CD14-positive monocyte (primary cell): ENCODE data around the gene GJB2. TPM values are rescaled to one million over a fixed set of nuclear protein-coding genes. Genes with fewer than 3 reads are reported as not detected.

Experiments
- DNase-seq, 3 donors: peaks; one replicate each; pipeline ENCODE4 v3.0.0-alpha.2; 2011 to 2022
- H2AFZ ChIP-seq: 2 replicates; pipeline ENCODE4 v1.6.0; 2012; ENCODE audit warnings: mild to moderate bottlenecking, low read depth, low read length, inconsistent platforms; ENCODE audit not compliant: insufficient read depth, poor library complexity, severe bottlenecking
- H3K27ac ChIP-seq, 2 donors: 1 replicate in 1 of 2; 2 replicates in 1 of 2; pipeline ENCODE4 v1.5.1; 2012 to 2013; ENCODE audit warnings: low read length in 2 of 2, control low read depth in 1 of 2, inconsistent platforms in 1 of 2, low read depth in 1 of 2, mild to moderate bottlenecking in 1 of 2
- H3K27me3 ChIP-seq, 2 donors: one replicate each; pipeline versions ENCODE4 v1.6.0 to v1.6.1; 2011 to 2013; ENCODE audit warnings: low read length in 2 of 2; ENCODE audit not compliant: control insufficient read depth in 2 of 2, insufficient read depth in 2 of 2
- H3K36me3 ChIP-seq, 2 donors: replicated peaks in 1 of 2; 1 replicate in 1 of 2; 2 replicates in 1 of 2; pipeline versions ENCODE4 v1.5.1 to v1.6.1; 2012 to 2013; ENCODE audit warnings: low read length in 2 of 2, control low read depth in 1 of 2, inconsistent platforms in 1 of 2, mild to moderate bottlenecking in 1 of 2; ENCODE audit not compliant: insufficient read depth in 2 of 2, control insufficient read depth in 1 of 2
- H3K4me1 ChIP-seq, 2 donors: 1 replicate in 1 of 2; 2 replicates in 1 of 2; pipeline versions ENCODE4 v1.5.1 to v1.6.1; 2012 to 2013; ENCODE audit warnings: low read length in 2 of 2, control low read depth in 1 of 2, inconsistent platforms in 1 of 2, mild to moderate bottlenecking in 1 of 2, moderate library complexity in 1 of 2; ENCODE audit not compliant: insufficient read depth in 2 of 2, control insufficient read depth in 1 of 2
- H3K4me2 ChIP-seq: replicated peaks from 2 replicates; pipeline ENCODE3; 2012; ENCODE audit warnings: low read length, moderate library complexity, mild to moderate bottlenecking; ENCODE audit not compliant: poor library complexity, severe bottlenecking; ENCODE audit errors: extremely low read depth
- H3K4me3 ChIP-seq, 3 experiments: fragments of 200-600 bp in 1 of 3; sonication (generic) in 1 of 3; replicated peaks in 1 of 3; 1 replicate in 2 of 3; 2 replicates in 1 of 3; pipeline ENCODE4 v1.5.1; 2011 to 2013; ENCODE audit warnings: low read length in 3 of 3, mild to moderate bottlenecking in 3 of 3, control low read depth in 2 of 3, low read depth in 2 of 3, inconsistent platforms in 1 of 3, moderate library complexity in 1 of 3
- H3K79me2 ChIP-seq: 2 replicates; pipeline ENCODE4 v1.6.0; 2012; ENCODE audit warnings: mild to moderate bottlenecking, control low read depth, inconsistent platforms, low read length, moderate library complexity; ENCODE audit not compliant: insufficient read depth
- H3K9ac ChIP-seq: 2 replicates; pipeline ENCODE4 v1.6.0; 2017; ENCODE audit warnings: low read length, mild to moderate bottlenecking; ENCODE audit not compliant: insufficient read depth, poor library complexity, severe bottlenecking
- H3K9me3 ChIP-seq, 2 donors: replicated peaks in 1 of 2; 1 replicate in 1 of 2; 2 replicates in 1 of 2; pipeline versions ENCODE4 v1.5.1 to v1.6.1; 2012 to 2013; ENCODE audit warnings: low read length in 2 of 2, control low read depth in 1 of 2; ENCODE audit not compliant: control insufficient read depth in 1 of 2, insufficient read depth in 1 of 2
- H4K20me1 ChIP-seq: 2 replicates; pipeline ENCODE4 v1.6.0; 2012; ENCODE audit warnings: mild to moderate bottlenecking, low read length, control low read depth, moderate library complexity; ENCODE audit not compliant: insufficient read depth
- H3K27ac Mint-ChIP-seq, 7 donors: one replicate each; pipeline ENCODE4 v1.8.0; 2020; ENCODE audit warnings: mild to moderate bottlenecking in 7 of 7, mixed read lengths in 7 of 7, moderate library complexity in 6 of 7, inconsistent platforms in 2 of 7
- H3K27me3 Mint-ChIP-seq, 3 donors: one replicate each; pipeline ENCODE4 v1.8.0; 2021 to 2022; ENCODE audit warnings: low read depth in 3 of 3, mild to moderate bottlenecking in 3 of 3, mixed read lengths in 3 of 3, moderate library complexity in 3 of 3, inconsistent platforms in 1 of 3
- H3K36me3 Mint-ChIP-seq, 2 donors: one replicate each; pipeline ENCODE4 v1.8.0; 2020; ENCODE audit warnings: mixed read lengths in 2 of 2, inconsistent platforms in 1 of 2, mild to moderate bottlenecking in 1 of 2
- H3K4me1 Mint-ChIP-seq: one replicate; pipeline ENCODE4 v1.8.0; 2020; ENCODE audit warnings: mild to moderate bottlenecking, mixed read lengths
- H3K4me3 Mint-ChIP-seq, 2 donors: one replicate each; pipeline ENCODE4 v1.8.0; 2020; ENCODE audit warnings: mild to moderate bottlenecking in 2 of 2, mixed read lengths in 2 of 2, moderate library complexity in 1 of 2
- H3K9me3 Mint-ChIP-seq, 7 donors: one replicate each; pipeline ENCODE4 v1.8.0; 2020 to 2022; ENCODE audit warnings: mixed read lengths in 7 of 7, mild to moderate bottlenecking in 6 of 7, moderate library complexity in 6 of 7, inconsistent platforms in 2 of 7
- WGBS: methylation state at CpG from one replicate; pipeline ENCODE4 v1.1.5; 2013; ENCODE audit warnings: missing lambda C conversion rate; ENCODE audit not compliant: insufficient coverage; 5-methylcytosine and 5-hydroxymethylcytosine counted together
- intact Hi-C, 2 donors: fragments of 100-400 bp; cut with micrococcal nuclease; formaldehyde crosslinking; loops; one replicate each; pipeline versions ENCODE4 v1.15.0 to v1.15.1; 2023
- polyA plus RNA-seq, 3 donors: library from polyadenylated mRNA; depleted of rRNA in 1 of 3; unstranded in 2 of 3; stranded (reverse) in 1 of 3; fragments of 300-500 nt in 2 of 3; fragments of >200 nt in 1 of 3; fragmentation: Illumina TruSeq in 2 of 3; gene quantifications; 1 replicate in 2 of 3; 2 replicates in 1 of 3; pipeline ENCODE4 v1.2.3, GENCODE V29; 2012 to 2021
- TF ChIP-seq, protein P1 (sequence below): fragments of 200-600 bp; IDR thresholded peaks from one replicate; pipeline ENCODE4 v1.8.0; 2022; ENCODE audit warnings: antibody characterized with exemption, mild to moderate bottlenecking

GJB2 gene
- polyA plus RNA-seq, 3 donors, result 0.41 TPM; not detected in 2

DNA sequence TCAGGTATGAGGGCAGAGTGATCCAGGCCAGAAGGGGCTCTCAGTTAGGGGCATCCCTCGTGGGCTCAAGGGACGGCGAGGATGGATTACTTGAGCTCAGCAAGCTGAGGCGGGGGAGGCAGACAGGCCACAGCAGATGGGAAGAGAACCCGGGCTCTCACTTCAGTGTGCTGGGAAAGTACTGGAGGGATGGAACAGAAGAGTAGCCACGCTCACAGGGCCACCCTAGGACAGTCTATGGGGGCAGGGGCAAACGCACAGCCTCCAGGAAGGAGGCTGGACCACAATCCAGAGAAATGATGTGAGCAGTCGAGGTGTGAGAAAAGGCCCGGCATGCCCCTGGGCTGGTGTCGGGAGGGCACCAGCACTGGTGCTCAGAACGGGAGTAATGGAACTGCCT, 41.1 kb downstream of the GJB2 start:
- intact Hi-C loops, result no loop called here
- H3K9me3 ChIP-seq, result no peaks in the 10 kb centered on the region
- Mint-ChIP-seq H3K4me3 (no peak overlapping the region), H3K27me3 (peaks cover 23 to 39% (median 38%) of the 10 kb centered on the region in 3 donors), H3K9me3 (peaks cover 0 to 5% (median 0%) of the 10 kb centered on the region in 7 donors), H3K27ac (no peak overlapping the region), H3K36me3 (no peaks in the 10 kb centered on the region), H3K4me1 (no peaks in the 10 kb centered on the region)
- H3K79me2 ChIP-seq, result no peaks in the 10 kb centered on the region
- peaks cover 11 to 42% of the 10 kb centered on the region in 2 donors for H3K27me3 ChIP-seq
- no peak overlapping the region for H3K4me3 ChIP-seq
- no peaks in the 10 kb centered on the region for H3K4me1 ChIP-seq
- H3K9ac ChIP-seq, result no peak overlapping the region
- TF ChIP-seq, protein P1, sequence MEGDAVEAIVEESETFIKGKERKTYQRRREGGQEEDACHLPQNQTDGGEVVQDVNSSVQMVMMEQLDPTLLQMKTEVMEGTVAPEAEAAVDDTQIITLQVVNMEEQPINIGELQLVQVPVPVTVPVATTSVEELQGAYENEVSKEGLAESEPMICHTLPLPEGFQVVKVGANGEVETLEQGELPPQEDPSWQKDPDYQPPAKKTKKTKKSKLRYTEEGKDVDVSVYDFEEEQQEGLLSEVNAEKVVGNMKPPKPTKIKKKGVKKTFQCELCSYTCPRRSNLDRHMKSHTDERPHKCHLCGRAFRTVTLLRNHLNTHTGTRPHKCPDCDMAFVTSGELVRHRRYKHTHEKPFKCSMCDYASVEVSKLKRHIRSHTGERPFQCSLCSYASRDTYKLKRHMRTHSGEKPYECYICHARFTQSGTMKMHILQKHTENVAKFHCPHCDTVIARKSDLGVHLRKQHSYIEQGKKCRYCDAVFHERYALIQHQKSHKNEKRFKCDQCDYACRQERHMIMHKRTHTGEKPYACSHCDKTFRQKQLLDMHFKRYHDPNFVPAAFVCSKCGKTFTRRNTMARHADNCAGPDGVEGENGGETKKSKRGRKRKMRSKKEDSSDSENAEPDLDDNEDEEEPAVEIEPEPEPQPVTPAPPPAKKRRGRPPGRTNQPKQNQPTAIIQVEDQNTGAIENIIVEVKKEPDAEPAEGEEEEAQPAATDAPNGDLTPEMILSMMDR, result no peak
- 88% methylated on average over 11 of the region's 11 CpGs for WGBS
- H3K27ac ChIP-seq, result no peak overlapping the region
- H4K20me1 ChIP-seq, result no peaks in the 10 kb centered on the region
- no peak for DNase-seq
- H2AFZ ChIP-seq, result no peak overlapping the region
- H3K4me2 ChIP-seq, result no peak overlapping the region
- no peaks in the 10 kb centered on the region for H3K36me3 ChIP-seq

DNA sequence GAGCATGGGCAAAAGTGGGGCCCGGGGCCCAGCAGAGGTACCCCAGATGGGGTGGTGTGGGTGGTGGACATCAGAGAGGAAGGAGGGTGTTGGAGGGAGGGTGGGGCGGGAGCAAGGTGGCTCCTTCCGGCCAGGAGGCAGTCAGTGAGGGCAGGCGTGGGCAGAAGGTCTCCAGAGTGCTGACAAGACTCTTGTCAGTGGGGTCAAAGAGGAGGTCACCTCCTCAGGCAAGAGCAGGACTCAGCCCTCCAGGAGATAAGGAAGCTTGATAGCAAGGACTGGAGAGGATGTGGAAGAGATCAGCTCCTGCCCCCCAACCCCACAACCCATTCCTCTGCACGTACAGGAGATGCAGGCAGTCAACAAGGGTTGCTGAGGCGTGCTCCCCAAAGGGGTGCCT, 41.7 kb downstream of the GJB2 start:
- TF ChIP-seq, protein P1, result no peak
- peaks cover 19 to 39% (median 36%) of the 10 kb centered on the region in 3 donors for H3K27me3 Mint-ChIP-seq
- Histone ChIP-seq H3K36me3 (no peaks in the 10 kb centered on the region), H2AFZ (no peak overlapping the region), H3K27ac (no peak overlapping the region), H3K79me2 (no peaks in the 10 kb centered on the region), H4K20me1 (no peaks in the 10 kb centered on the region), H3K9ac (no peak overlapping the region), H3K4me1 (no peaks in the 10 kb centered on the region), H3K4me2 (no peak overlapping the region), H3K27me3 (peaks cover 6 to 38% of the 10 kb centered on the region in 2 donors), H3K4me3 (no peak overlapping the region), H3K9me3 (no peaks in the 10 kb centered on the region)
- H3K27ac Mint-ChIP-seq, result no peak overlapping the region
- no peak overlapping the region for H3K4me3 Mint-ChIP-seq
- DNase-seq, result no peak
- no peaks in the 10 kb centered on the region for H3K36me3 Mint-ChIP-seq
- H3K4me1 Mint-ChIP-seq, result no peaks in the 10 kb centered on the region
- 56% methylated on average over 3 of the region's 6 CpGs for WGBS
- intact Hi-C loops, result no loop called here
- H3K9me3 Mint-ChIP-seq, result peaks cover 0 to 5% (median 0%) of the 10 kb centered on the region in 7 donors
